Muscle of arm (tissue), 12 donors: Measurements from ENCODE around the gene RABL2A. TPM values are rescaled to one million over a fixed set of nuclear protein-coding genes. Genes with fewer than 3 reads are reported as not detected.
"Not testable (repeated sequence)": the region's sequence is repeated elsewhere in the genome, so short reads cannot be mapped to it uniquely, and the experiment has no call there.

Source experiments
- DNase-seq: peaks from one replicate; pipeline ENCODE4 v3.0.0-alpha.2; 2013
- polyA plus RNA-seq, 12 donors: library from polyadenylated mRNA; unstranded; fragments of 120-200 nt; gene quantifications; one replicate each; pipeline ENCODE4 v1.2.1, GENCODE V29; 2013; ENCODE audit not compliant: insufficient read length in 12 of 12

Gene RABL2A
- polyA plus RNA-seq, 12 donors: 12.1 to 262 (median 17.7) TPM

- no peak for DNase-seq
Measured at GRCh38 chr2:113677330-113677729, 50.3 kb downstream of the RABL2A start.

DNA sequence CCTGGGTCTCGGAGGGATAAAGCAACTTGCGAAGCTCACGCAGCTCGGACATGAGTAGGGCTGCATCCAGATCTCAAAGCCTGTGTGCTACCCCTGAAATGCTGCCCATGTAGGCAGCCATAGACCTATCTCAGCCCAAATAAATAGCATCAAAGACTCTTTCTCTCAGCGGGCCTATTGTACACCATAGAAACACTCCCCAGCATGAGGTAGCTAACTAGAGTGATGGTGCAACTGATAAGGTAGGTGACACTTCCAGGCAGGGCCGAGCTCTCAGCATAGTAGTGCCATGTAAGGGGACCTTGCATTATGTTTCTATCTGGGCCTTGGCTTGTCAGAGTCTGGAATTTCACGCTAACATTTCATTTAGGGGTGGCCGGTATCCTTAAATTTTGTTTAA, 52.4 kb downstream of the RABL2A start:
- no peak for DNase-seq

GRCh38 chr2:113685471-113685870, 58.4 kb downstream of the RABL2A start:
- DNase-seq: no peak

GRCh38 chr2:113686537-113686936, 59.5 kb downstream of the RABL2A start:
- DNase-seq: no peak

DNA sequence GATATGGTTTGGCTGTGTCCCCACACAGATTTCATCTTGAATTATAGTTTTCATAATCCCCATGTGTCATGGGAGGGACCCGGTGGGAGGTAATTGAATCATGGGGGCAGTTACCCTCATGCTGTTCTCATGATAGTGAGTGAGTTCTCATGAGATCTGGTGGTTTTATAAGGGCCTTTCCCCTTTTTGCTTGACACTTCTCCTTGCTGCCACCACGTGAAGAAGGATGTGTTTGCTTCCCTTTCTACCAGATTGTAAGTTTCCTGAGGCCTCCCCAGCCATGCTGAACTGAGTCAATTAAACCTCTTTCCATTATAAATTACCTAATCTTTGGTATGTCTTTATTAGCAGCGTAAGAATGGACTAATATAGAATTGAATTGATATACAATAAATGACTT, 63.8 kb downstream of the RABL2A start:
- not testable (repeated sequence) for DNase-seq

Other genes with a start within 250 kb of the RABL2A start
- gene ZNG1B, start 189.6 kb upstream of the RABL2A start, polyA plus RNA-seq: 10 to 100 TPM in 11 of 12 donors, not detected in 1; 32.7 to 48.2 (median 40.7) TPM
- 1 to 10 TPM in 10 of 12 donors, not detected in 2; 1.2 to 3.4 (median 2.4) TPM for gene FOXD4L1, start 128.6 kb upstream of the RABL2A start, polyA plus RNA-seq
- 10 to 100 TPM in 11 of 12 donors, not detected in 1; 45.3 to 78.8 (median 65.4) TPM for gene SLC35F5, start 129.4 kb downstream of the RABL2A start, polyA plus RNA-seq